KMS-11 (cell line): ENCODE data around the gene TLN1.

Source experiments
- H2AFZ ChIP-seq: fragments of 200-600 bp; sonication (generic); 2 replicates; pipeline ENCODE4 v1.6.1; 2016; ENCODE audit warnings: antibody characterized with exemption, mixed run types, low read depth
- H3K27ac ChIP-seq: fragments of 200-600 bp; sonication (generic); 2 replicates; pipeline ENCODE4 v1.6.1; 2016; ENCODE audit warnings: mild to moderate bottlenecking, mixed run types
- H3K27me3 ChIP-seq: fragments of 200-600 bp; sonication (generic); 2 replicates; pipeline ENCODE4 v1.6.1; 2017; ENCODE audit warnings: mild to moderate bottlenecking, low read depth, mixed run types, moderate library complexity; ENCODE audit not compliant: insufficient read depth
- H3K36me3 ChIP-seq: fragments of 200-600 bp; sonication (generic); 2 replicates; pipeline ENCODE4 v1.6.1; 2017; ENCODE audit warnings: mild to moderate bottlenecking, mixed run types; ENCODE audit not compliant: insufficient read depth
- H3K4me1 ChIP-seq: fragments of 200-600 bp; sonication (generic); 2 replicates; pipeline ENCODE4 v1.6.1; 2016; ENCODE audit warnings: mild to moderate bottlenecking, low read depth, mixed run types; ENCODE audit not compliant: poor library complexity, severe bottlenecking
- H3K4me2 ChIP-seq: fragments of 200-600 bp; sonication (generic); 2 replicates; pipeline ENCODE4 v1.7.0; 2016; ENCODE audit warnings: mild to moderate bottlenecking, mixed run types
- H3K4me3 ChIP-seq: fragments of 200-600 bp; sonication (generic); IDR thresholded peaks from 2 replicates; pipeline ENCODE4 v1.6.1; 2017; ENCODE audit warnings: low read depth, low read length, mixed read lengths; ENCODE audit not compliant: insufficient read depth
- H3K79me2 ChIP-seq: fragments of 200-600 bp; sonication (generic); 2 replicates; pipeline ENCODE4 v1.6.1; 2016; ENCODE audit warnings: low read depth, mixed run types; ENCODE audit not compliant: insufficient read depth
- H3K9ac ChIP-seq: fragments of 200-600 bp; sonication (generic); 2 replicates; pipeline ENCODE4 v1.6.1; 2016; ENCODE audit warnings: mild to moderate bottlenecking, mixed run types
- H4K20me1 ChIP-seq: fragments of 200-600 bp; sonication (generic); 2 replicates; pipeline ENCODE4 v1.6.1; 2016; ENCODE audit warnings: mild to moderate bottlenecking, mixed run types; ENCODE audit not compliant: insufficient read depth
- CTCF ChIP-seq: fragments of 200-600 bp; sonication (generic); conservative IDR thresholded peaks from 2 replicates; pipeline ENCODE4 v1.6.1; 2017; ENCODE audit warnings: low read depth, mild to moderate bottlenecking, antibody characterized with exemption, low read length, moderate library complexity, mixed read lengths

Gene TLN1

GRCh38 chr9:35726931-35727330 is 5.1 kb downstream of the TLN1 start:
- no peak overlapping the region for H3K4me2 ChIP-seq
- H3K4me1 ChIP-seq = peaks cover 26% of the 10 kb centered on the region
- H3K4me3 ChIP-seq = no peak overlapping the region
- TF ChIP-seq CTCF = no peak
- H4K20me1 ChIP-seq = peaks cover 9% of the 10 kb centered on the region
- H3K27ac ChIP-seq = no peak overlapping the region
- no peaks in the 10 kb centered on the region for H3K36me3 ChIP-seq
- no peaks in the 10 kb centered on the region for H3K27me3 ChIP-seq
- no peak overlapping the region for H2AFZ ChIP-seq
- H3K9ac ChIP-seq = no peak overlapping the region
- H3K79me2 ChIP-seq = peaks cover 49% of the 10 kb centered on the region

GRCh38 chr9:35725362-35725761 is 6.6 kb downstream of the TLN1 start:
- Histone ChIP-seq H3K79me2 (peaks cover 35% of the 10 kb centered on the region), H3K4me2 (no peak overlapping the region), H3K27ac (no peak overlapping the region), H4K20me1 (peaks cover 9% of the 10 kb centered on the region), H3K4me3 (no peak overlapping the region), H3K9ac (no peak overlapping the region), H3K27me3 (no peaks in the 10 kb centered on the region), H3K36me3 (no peaks in the 10 kb centered on the region), H2AFZ (no peak overlapping the region), H3K4me1 (peaks cover 16% of the 10 kb centered on the region)
- TF ChIP-seq CTCF = no peak

DNA sequence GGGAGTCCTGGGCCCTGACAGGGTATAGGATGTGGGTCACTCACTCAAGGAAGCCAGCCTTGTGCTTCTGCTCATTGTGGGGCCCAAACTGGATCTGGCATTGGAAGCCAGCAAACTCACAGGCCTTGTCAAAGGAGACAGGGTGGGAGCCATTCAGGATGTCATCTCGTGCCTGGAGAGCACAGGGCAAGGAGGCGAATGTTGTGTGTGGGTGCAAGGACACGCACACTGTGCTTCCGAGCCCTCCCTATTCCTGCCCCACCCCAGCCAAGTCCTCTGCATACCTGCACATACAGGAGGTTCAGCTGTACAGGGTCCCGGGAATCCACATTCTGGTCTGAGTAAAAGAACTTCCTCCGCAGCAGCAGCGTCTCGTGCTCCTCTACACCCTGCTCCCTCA is 8.1 kb downstream of the TLN1 start:
- Histone ChIP-seq H2AFZ (no peak overlapping the region), H3K27ac (no peak overlapping the region), H3K4me3 (no peak overlapping the region), H3K79me2 (peaks cover 21% of the 10 kb centered on the region), H3K9ac (no peak overlapping the region), H4K20me1 (peaks cover 1% of the 10 kb centered on the region), H3K36me3 (no peaks in the 10 kb centered on the region), H3K4me2 (no peak overlapping the region), H3K27me3 (no peaks in the 10 kb centered on the region), H3K4me1 (peaks cover 3% of the 10 kb centered on the region)
- no peak for TF ChIP-seq CTCF

- H3K4me3 ChIP-seq = no peak overlapping the region
- H4K20me1 ChIP-seq = no peaks in the 10 kb centered on the region; the same call in none of the 2 replicates
- no peak overlapping the region for H3K27ac ChIP-seq
- no peak overlapping the region for H3K9ac ChIP-seq
- H3K36me3 ChIP-seq = no peaks in the 10 kb centered on the region
- H3K4me1 ChIP-seq = no peaks in the 10 kb centered on the region
- TF ChIP-seq CTCF = no peak
- H3K4me2 ChIP-seq = no peak overlapping the region
- H3K27me3 ChIP-seq = no peaks in the 10 kb centered on the region
- H3K79me2 ChIP-seq = peaks cover 16% of the 10 kb centered on the region; the same call in 1 of the 2 replicates
- no peak overlapping the region for H2AFZ ChIP-seq
Measured at GRCh38 chr9:35723426-35723825, 8.6 kb downstream of the TLN1 start.
